Peyer's patch (tissue), 4 donors: ENCODE measurements around the gene MAP3K5.

ENCODE experiments used
- POLR2A ChIP-seq, 2 donors: fragments of 450-650 bp; IDR thresholded peaks; one replicate each; pipeline ENCODE4 v1.5.1; 2017; ENCODE audit warnings: antibody characterized with exemption in 2 of 2, mild to moderate bottlenecking in 2 of 2, moderate library complexity in 2 of 2
- TF ChIP-seq, protein P1 (sequence below), 6 experiments: fragments of 450-650 bp in 4 of 6; fragments of 200-600 bp in 2 of 6; sonication (generic) in 1 of 6; IDR thresholded peaks; one replicate each; pipeline ENCODE4 v1.5.1; 2017 to 2019; ENCODE audit warnings: antibody characterized with exemption in 6 of 6, mild to moderate bottlenecking in 3 of 6, moderate library complexity in 1 of 6

DNA sequence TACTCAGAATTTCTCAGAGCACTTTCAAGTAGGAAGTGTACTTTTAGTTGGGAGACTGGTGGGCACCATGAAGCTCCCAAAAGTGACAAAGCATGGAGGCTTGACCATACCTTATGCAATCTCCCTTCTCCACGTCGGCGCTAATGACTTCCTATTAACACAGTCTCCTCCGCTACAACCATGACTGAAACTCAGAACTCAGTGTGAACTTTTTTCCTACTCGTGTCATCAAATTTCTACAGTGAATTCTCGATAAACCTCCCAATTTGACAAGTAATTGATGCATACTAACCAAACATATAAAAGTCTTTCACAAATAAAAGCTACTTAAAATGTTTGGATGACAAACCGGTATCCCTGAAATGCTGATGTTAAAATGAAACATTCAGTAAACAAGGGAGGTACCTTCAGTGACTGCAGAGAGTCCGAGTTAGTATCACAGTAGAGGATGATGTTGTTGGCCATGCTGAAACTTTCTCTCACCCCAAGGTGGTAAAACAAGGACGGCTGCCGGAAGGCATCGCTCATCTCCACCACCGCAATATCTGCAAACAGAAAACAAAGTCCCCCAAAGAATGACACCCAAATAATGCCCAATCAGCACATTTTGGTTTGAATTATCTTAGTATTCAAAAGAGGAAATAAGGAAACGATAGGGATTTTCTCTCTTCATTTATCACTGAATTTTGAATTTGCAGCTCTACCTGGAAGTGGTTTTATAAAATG is 72.1 kb downstream of the MAP3K5 start:
- TF ChIP-seq, protein P1, sequence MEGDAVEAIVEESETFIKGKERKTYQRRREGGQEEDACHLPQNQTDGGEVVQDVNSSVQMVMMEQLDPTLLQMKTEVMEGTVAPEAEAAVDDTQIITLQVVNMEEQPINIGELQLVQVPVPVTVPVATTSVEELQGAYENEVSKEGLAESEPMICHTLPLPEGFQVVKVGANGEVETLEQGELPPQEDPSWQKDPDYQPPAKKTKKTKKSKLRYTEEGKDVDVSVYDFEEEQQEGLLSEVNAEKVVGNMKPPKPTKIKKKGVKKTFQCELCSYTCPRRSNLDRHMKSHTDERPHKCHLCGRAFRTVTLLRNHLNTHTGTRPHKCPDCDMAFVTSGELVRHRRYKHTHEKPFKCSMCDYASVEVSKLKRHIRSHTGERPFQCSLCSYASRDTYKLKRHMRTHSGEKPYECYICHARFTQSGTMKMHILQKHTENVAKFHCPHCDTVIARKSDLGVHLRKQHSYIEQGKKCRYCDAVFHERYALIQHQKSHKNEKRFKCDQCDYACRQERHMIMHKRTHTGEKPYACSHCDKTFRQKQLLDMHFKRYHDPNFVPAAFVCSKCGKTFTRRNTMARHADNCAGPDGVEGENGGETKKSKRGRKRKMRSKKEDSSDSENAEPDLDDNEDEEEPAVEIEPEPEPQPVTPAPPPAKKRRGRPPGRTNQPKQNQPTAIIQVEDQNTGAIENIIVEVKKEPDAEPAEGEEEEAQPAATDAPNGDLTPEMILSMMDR (IDR thresholded peaks at IDR 0.05), result no peak
- no peak for TF ChIP-seq POLR2A (IDR thresholded peaks at IDR 0.05)
